HG03558 (cell line): ENCODE results near the gene ZNF668.

Experiments used
- ATAC-seq: cut with Tn5 transposase; IDR thresholded peaks from one replicate; pipeline ENCODE4 v1.9.1; 2021; ENCODE audit warnings: moderate number of reproducible peaks; ENCODE audit not compliant: unreplicated experiment; ENCODE audit errors: extremely low read depth

Gene ZNF668

DNA sequence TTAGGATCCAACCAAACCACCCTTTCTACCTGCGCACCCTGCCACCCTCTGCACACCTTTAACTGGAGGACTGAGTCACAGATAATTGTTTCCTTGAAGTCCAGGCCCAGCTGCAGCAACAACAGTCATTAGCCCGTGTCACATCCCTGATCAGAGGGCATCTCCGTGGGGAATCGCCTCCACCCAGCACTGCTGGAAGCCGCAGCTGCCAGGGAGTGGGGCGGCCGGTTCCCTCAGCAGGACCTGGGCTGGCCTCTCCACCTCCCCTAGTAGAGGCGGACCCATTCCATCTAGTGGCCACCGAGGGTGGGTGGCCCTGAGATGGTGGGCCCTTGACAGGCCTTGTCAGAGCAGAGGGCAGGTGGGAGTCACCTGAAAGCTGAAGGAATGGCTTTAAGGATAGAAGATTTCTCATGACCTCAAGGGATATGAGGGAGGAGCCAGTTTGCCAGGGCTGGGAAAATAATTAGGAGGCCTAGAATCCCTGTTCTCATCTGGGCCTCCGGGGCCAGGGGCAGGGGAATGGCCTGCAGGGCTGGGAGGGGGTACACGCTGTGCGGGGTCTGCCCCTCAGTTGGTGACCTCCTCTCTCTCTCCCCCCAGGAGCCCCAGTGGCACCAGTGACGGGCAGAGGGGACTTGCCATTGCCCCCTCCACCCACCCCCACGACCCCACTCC, 8.5 kb upstream of the ZNF668 start:
- ATAC-seq = no peak

- ATAC-seq = no peak
Measured at GRCh38 chr16:31081428-31082351, 7.7 kb upstream of the ZNF668 start.

DNA sequence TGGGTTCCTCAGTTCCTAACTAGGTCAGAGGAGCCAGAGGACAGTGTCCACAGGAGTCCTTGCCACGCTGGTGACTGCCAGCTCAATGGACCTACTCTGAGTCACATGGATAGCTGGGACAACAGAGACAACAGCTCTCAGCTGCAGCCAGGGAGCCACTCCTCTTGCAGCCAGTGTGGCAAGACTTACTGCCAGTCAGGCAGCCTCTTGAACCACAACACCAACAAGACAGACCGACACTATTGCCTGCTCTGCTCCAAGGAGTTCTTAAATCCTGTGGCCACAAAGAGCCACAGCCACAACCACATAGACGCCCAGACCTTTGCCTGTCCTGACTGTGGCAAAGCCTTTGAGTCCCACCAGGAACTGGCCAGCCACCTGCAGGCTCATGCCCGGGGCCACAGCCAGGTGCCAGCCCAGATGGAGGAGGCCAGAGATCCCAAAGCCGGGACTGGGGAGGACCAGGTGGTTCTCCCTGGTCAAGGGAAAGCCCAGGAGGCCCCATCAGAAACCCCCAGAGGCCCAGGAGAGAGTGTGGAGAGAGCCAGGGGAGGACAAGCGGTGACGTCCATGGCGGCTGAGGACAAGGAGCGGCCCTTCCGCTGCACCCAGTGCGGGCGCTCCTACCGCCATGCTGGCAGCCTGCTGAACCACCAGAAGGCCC, 6.8 kb upstream of the ZNF668 start:
- no peak for ATAC-seq

DNA sequence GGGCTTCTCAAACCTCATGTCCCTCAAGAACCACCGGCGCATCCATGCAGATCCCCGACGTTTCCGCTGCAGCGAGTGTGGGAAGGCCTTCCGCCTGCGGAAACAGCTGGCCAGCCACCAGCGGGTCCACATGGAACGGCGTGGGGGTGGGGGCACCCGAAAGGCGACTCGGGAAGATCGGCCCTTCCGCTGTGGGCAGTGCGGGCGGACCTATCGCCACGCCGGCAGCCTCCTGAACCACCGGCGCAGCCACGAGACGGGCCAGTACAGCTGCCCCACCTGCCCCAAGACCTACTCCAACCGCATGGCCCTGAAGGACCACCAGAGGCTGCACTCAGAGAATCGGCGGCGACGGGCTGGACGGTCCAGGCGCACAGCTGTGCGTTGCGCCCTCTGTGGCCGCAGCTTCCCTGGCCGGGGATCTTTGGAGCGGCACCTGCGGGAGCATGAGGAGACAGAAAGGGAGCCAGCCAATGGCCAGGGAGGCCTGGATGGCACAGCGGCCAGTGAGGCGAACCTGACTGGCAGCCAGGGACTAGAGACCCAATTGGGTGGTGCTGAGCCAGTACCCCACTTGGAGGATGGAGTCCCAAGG, 6.1 kb upstream of the ZNF668 start:
- no peak for ATAC-seq

GRCh38 chr16:31079342-31079944, 5.4 kb upstream of the ZNF668 start:
- ATAC-seq = no peak

DNA sequence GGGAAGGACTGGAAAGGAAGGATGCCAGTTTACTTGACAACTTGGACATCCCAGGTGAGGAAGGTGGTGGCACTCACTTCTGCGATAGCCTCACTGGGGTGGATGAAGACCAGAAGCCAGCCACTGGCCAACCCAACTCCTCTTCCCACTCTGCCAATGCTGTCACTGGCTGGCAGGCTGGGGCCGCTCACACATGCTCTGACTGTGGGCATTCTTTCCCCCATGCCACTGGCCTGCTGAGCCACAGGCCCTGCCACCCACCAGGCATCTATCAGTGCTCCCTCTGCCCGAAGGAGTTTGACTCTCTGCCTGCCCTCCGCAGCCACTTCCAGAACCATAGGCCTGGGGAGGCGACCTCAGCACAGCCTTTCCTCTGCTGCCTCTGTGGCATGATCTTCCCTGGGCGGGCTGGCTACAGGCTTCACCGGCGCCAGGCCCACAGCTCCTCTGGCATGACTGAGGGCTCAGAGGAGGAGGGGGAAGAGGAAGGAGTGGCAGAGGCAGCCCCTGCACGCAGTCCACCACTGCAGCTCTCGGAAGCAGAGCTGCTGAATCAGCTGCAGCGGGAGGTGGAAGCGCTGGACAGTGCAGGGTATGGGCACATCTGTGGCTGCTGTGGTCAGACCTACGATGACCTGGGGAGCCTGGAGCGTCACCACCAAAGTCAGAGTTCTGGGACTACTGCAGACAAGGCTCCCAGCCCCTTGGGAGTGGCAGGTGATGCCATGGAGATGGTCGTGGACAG, 4.7 kb upstream of the ZNF668 start:
- no peak for ATAC-seq

- no peak for ATAC-seq
Measured at GRCh38 chr16:31077592-31078396, 3.8 kb upstream of the ZNF668 start.

GRCh38 chr16:31077024-31077423, 3.0 kb upstream of the ZNF668 start:
- ATAC-seq = no peak

- no peak for ATAC-seq
Measured at GRCh38 chr16:31076319-31076718, 2.3 kb upstream of the ZNF668 start.

- ATAC-seq = no peak
Measured at GRCh38 chr16:31074814-31075183, 759 bp upstream of the ZNF668 start.

- ATAC-seq = peak; percentile 29
Measured at GRCh38 chr16:31073142-31073969, 684 bp downstream of the ZNF668 start.

DNA sequence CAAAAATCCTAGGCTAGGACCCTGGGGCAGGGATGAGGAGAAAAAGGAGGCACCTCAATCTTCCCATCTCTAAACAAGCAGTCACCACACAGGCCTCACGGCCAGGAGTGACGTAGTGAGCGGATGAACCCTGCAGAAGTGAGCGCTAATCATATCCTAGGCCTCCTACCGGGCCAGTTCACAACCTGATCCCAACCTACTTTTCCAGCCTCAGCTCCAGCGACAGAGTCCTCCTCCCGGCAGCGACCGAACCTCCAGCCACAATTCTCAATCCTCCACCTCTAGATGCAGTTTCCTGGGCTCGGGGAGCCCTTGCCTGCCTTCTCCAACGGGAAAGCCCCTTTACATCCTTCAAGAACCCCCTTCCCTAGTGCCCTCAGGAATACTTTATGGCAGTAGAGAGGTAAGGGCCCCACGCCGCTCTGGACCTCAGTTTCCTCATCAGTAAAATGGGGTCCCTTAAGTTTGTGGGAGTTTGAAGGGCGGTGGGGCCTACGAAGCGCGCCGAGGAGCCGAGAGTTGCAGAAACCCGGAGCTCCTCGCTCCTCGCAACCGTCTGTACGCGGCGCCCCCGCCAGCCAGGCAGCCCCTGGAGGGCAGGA, 1.4 kb downstream of the ZNF668 start:
- no peak for ATAC-seq

DNA sequence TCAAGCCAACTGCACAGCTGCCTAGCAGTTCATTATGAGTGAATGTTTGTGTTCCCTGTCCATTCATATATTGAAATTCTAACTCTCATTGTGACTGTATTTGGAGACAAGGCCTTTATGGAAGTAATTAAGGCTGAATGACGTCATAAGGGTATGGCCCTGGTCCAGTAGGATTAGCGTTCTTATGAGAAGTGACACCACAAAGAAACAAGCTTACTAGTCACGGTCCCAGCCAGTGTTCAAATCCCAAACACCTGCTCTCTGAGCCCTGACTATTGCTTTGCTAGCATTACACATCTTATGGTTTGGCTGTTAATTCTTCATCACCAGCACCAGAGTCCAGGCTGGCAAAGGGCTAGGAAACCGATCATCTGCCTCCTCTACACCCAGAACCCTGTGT, 2.2 kb downstream of the ZNF668 start:
- ATAC-seq = no peak

DNA sequence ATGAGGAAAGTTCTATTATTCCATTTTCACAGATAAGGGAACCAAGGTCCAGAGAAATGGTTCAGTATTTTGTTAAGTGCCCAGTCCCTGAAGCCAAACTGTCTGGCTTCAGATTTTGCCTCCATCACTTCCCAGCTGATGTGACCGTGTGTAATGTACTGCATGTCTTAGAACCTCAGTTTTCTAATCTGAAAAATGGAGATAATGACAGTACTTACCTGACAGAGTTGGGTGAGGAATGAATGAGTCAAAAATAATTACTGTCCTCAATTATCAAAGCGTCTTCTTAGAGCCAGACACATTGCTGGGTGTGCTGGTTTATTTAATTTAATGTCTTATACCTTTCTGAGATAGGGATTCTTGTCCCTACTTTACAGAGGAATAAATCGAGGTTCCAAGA, 6.7 kb downstream of the ZNF668 start:
- no peak for ATAC-seq

GRCh38 chr16:31064882-31065461, 9.1 kb downstream of the ZNF668 start:
- ATAC-seq = no peak

- no peak for ATAC-seq
Measured at GRCh38 chr16:31063843-31064611, 10.0 kb downstream of the ZNF668 start.

GRCh38 chr16:31063495-31063842, 10.6 kb downstream of the ZNF668 start:
- no peak for ATAC-seq
